ENCODE results near the gene TMEM242.
"Not testable (repeated sequence)": the region's sequence is repeated elsewhere in the genome, so short reads cannot be mapped to it uniquely, and the experiment has no call there.

TMEM242 gene

DNA sequence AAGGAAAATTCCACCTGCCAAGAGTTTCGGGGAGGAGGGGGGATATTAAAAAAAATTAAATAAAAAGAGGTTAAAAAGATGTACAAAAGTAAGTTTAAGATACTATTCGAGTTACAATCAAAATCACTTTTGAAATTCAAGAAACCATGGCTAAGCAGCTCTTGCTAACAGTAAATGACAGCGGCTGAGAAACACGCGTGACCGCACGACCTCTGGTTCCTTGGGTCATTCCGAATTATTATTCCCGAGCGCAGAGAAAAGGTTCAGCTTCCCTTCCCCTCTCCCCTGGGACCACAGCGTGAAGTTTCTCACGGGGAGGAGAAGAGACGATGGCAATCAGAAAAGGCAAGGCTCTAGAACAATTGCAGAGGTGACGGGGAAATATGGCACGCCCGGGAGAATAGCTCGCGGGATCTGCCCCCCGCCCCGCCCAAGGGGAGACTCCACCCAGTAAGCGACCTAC lies 496 bp downstream of the TMEM242 start:
- DNase-seq: peak; percentile 72

DNA sequence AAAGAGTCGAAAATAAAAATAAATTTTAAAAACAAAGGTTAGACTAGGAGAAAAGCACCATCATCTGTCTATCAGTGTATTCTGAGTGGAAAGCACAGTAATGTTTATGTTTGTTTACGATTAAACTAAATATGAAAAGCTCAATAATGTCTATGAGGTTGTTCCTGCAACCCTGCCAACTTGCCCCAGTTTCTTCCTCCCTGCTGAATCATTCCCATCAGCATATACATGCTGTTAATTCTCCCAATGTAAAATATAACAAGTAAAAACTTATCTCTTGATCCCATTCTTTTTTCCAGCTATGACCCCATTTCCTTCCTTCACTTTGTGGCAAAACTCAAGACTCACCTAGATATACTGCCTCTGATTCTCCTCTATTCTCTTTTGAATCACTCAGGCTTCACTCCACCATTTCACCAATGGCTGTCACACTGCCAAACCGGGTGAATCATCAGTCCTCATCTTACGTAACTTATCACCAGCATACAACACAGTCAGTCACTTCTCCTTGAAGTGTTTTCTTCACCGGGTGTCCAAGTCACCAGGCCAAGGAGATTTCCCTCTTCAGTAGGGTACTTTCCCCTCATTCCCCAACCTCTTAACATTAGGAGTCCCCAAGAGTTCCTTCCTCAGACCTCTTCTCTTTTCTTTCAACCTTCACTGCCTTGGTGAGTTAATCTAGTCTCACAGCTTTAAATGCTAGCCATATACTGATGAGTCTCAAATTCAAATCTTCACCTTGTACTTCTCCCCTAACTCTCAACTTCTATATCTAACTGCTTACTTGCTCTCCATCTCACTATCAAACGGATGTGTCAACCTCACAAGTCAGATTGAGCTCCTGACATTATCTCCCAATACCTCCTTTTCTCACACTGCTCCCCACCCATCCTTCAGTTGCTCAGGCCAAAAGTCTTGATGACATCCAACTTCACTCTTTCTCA lies 6.2 kb downstream of the TMEM242 start:
- peak; percentile 39 for DNase-seq

DNA sequence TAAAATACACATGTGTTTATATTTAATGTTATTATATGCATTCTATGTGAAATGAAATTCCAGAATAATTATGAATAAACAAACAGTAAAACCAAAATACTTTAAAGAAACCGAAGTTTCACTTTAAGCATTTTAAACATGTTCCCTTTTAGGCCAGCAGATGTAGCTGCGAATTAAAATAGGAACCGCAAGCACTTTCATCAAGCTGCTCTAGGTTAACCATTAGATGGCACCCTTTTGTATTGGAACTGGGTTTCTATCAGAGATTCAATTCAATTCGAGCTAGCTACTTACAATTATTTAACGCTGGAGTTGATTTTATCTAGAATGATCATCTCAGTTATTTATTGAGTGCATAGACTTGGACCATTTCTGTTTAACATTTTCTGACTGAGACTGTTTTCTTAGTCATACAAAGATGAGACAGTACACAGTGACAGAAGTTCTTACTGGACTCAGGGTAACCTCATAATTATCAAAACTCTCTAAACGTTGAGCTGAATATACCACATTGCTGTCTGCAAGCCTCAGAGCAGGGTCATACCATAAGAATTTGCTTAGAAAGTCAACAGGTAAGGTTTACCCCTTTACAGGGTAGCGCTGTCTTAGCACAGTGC lies 8.5 kb downstream of the TMEM242 start:
- DNase-seq: peak; percentile 32

DNA sequence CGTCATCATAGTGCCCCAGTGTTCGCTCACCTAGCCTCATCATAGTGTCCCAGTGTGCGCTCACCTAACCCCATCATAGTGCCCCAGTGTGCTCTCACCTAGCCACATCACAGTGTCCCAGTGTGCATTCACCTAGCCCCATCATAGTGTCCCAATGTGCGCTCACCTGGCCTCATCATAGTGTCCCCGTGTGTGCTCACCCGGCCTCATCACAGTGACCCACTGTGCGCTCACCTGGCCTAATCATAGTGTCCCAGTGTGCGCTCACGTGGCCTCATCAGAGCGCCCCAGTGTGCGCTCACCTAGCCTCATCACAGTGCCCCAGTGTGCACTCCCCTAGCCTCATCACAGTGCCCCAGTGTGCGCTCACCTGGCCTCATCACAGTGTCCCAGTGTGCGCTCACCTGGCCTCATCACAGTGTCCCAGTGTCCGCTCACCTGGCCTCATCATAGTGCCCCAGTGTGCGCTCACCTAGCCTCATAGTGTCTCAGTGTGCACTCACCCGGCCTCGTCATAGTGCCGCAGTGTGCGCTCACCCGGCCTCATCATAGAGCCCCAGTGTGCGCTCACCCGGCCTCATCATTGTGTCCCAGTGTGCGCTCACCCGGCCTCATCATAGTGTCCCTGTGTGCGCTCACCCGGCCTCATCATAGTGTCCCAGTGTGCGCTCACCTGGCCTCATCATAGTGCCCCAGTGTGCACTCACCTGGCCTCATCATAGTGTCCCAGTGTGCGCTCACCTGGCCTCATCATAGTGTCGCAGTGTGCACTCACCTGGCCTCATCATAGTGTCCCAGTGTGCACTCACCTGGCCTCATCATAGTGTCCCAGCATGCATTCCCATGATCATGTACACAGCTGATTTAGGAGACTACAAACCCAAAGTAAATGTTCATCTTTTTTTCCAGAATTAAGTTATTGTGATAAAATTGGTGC lies 9.5 kb downstream of the TMEM242 start:
- DNase-seq: no peak

DNA sequence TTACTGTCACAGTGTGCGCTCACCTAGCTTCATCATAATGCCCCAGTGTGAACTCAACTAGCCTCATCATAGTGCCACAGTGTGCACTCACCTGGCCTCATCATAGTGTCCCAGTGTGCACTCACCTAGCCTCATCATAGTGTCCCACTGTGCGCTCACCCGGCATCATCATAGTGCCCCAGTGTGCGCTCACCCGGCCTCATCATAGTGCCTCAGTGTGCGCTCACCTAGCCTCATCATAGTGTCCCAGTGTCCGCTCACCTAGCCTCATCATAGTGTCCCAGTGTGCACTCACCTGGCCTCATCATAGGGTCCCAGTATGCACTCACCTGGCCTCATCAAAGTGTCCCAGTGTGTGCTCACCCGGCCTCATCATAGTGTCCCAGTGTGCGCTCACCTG lies 10.6 kb downstream of the TMEM242 start:
- DNase-seq: no peak

DNA sequence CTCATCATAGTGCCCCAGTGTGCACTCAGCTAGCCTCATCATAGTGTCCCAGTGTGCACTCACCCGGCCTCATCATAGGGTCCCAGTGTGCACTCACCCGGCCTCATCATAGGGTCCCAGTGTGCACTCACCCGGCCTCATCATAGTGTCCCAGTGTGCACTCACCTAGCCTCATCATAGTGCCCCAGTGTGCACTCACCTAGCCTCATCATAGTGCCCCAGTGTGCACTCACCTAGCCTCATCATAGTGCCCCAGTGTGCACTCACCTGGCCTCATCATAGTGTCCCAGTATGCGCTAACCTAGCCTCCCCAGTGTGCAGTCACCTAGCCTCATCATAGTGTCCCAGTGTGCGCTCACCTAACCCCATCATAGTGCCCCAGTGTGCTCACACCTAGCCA lies 12.6 kb downstream of the TMEM242 start:
- not testable (repeated sequence) for DNase-seq

DNA sequence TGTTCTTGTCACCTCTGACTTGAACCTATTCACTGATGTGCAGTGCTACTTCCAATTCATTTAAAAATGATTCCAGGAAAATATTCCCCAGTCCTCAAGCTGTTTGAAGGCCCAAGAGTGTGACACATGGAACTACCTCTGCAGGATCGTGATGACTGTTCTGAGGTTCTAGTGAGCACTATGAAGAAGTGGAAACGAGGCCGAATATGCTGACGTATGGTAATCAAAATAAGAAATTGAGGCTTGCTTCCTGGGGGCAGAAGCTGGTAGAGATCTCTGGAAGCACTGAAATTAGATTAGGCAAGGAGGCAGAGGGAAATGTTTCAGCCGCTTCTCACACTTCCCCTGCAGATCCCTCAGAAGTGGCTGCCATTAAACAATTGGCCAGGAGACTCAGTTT lies 15.7 kb downstream of the TMEM242 start:
- DNase-seq: no peak

DNA sequence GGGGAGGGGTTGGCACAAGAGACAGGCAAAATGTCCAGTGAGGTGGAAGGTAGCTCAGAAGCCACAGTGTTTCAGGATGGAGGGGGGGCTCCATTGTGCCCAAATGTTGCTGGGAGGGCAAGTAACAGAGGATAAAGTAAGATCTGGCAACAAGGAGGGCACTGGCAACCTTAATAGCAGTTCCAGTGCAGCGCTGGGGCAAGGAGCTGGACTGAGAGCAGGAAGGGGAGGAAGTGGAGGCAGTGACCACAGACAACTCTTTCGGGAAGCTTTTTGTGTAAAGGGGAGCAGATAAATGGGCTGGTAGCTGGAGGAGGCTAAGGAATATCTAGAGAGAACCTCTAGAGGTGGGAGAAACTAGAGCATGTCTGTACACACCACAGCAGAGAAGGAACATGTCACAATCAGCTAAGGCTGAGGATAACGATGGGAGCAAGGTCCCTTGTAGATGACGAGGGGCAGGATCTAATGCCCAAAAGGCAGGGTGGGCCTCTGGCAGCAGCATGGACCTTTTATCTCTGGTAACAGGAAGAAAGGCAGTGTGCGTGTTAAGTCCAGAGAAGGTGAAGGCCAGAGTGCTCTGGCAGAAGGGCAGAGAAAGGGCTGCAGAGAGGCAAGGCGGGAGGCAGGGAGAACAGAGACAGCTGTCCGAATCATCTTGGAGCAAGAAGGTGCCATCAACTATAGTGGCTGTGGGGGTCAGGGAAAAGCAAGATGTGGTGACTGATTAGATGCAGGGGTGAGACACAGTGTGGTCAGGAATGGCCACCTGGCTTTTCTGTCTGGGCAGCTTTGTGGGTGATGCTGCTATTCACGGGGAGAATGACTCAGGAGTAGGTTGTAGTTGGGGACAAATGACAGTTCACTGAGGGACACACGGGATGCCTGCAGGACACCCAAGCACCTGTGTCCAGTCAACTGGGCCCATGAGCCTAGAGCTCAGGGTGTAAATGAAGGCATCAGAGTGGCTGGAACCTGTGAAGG lies 17.4 kb downstream of the TMEM242 start:
- DNase-seq: no peak

DNA sequence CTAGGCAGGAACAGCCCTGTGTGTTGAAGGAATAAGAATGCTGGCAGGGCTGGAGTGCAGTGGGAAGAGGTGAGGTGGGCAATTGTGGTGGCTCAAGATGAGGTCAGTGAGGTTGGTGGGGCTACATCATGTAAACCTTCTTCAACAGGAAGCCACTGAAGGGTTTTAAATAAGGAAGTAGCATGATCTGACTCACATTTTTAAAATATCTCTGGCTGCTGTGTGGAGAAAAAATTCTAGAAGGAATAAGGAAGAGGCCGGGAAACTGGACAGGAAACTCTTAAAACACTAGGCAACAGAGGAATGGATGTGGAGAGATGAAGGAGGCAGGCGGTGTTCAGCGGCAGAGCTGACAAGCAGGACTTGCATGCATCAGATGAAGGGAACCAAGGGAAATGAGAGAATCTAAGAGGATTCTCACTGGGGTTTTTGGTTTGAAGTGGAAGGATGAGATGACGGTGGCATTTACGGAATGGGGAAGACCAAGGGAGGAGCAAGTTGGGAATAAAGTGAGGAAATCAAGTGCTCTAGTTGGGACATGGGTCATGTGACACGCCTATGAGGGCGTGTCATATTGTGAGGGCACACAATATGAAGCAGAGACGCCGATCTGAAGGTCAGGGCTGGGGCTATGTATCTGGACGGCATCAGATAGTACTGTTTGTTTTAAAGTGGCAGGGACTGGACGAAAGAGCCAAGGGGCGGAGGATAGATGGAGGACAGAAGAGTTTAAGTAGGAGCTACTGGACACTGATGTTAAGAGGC lies 18.2 kb downstream of the TMEM242 start:
- no peak for DNase-seq

DNA sequence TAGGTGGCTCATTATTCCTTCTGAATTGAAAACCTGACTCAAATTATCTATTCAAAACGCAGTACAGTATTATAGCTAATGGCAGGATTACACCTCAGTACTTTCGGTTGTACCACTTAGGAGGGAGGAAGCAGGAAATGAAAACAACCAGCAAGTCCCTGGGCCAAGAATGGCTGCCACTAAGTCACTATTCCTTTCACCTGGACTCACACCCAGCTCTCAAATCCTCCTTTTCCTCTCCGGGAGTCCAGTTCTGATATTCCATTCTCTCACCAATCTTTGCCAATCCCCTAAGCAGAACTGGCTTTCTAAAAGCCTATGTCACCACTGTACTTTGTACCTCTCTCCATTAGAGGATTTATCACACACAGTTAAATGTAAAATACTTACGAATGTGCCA lies 20.6 kb downstream of the TMEM242 start:
- no peak for DNase-seq

DNA sequence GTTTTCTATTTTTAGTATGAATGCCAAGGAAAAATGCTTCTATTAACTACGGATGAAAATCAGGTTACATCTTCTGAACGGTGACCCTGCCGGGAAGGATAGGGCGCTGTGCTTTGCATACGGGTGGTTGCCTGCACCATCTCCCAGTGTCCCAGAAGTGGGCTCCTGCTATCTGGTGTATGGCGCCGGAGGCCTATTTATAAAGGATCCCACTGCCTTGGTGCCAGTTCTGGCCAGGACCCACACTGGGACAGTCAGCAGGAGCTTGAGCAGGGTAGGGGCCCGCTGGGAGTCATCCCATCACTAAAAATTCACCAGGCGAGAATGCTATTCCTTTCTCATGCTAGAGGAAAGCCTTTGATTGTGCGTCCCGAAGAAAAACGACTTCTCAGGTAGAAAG lies 22.9 kb downstream of the TMEM242 start:
- no peak for DNase-seq

DNA sequence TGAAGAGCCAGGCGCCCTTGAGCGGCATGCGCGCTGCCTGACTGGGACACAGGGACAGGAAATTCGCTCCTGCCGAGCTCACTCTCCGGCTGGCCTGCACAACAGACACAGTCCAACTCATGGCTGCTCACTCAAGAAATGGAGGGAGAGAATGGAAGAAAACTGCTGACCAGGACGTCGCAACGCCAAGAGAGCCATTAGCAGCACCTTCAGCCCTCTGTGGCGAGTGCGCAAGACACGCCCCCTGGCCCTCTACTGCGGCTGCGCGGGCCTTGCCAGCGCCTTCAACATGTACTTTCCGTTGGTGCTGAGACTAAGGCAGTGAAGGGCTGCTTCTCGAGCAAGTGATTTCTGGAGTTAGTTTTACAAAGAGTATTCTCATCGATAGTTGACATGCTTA lies 23.3 kb downstream of the TMEM242 start:
- DNase-seq: no peak

DNA sequence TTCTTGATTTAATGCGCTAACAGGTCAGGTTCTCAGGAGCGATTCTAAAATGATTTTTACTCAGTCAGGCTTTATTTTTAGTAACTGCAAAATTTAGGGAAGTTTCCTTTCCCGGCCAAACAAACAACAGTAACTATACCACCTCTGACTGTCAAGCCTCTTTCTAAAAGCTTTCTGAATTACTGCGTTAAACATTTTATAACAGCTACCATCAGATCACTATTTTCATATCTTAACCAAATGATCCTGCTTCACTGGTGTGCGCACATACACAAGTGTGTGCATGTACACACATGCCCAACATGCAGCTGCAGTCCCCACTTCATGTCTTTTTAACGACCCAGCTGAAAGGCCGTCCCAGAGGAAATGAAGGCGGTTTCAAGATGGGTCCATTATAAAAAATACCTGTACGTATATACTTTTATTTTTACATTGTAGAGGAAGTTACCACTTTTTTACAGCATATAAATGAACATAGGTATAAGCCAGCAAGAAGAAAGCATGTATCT lies 25.0 kb downstream of the TMEM242 start:
- no peak for DNase-seq

DNA sequence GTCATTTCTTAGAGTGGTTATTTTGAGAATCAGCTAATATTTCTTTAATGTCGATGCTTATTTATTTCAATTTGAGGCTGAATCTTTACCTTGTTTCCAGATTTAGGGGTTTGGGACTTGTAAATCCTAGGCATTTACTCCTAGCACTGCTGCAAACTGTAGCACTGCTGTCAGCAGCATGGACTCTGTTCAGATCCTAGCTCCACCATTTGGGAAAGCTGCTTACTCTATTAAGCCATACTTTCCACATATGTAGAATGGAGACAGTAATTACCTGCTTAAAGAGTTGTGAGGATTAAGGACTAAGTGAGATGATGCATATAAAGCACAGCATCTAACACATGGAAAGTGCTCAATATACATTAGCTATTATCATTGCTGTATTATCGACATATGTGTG lies 28.7 kb downstream of the TMEM242 start:
- DNase-seq: no peak

DNA sequence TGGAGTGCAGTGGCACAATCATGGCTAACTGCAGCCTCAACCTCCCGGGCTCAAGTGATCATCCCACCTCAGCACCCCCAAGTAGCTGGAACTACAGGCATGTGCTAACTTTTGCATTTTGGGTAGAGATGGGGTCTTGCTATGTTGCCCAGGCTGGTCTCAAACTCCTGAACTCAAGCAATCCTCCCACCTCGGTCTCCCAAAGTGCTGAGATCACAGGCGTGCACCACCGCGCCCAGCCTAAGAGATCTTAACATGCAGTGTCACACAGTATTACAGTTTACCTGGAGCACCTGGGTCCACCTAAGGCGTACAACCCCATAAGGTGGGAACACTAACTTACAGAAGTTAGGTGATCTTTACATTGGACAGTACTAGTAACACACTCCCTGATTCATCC lies 29.5 kb downstream of the TMEM242 start:
- no peak for DNase-seq

DNA sequence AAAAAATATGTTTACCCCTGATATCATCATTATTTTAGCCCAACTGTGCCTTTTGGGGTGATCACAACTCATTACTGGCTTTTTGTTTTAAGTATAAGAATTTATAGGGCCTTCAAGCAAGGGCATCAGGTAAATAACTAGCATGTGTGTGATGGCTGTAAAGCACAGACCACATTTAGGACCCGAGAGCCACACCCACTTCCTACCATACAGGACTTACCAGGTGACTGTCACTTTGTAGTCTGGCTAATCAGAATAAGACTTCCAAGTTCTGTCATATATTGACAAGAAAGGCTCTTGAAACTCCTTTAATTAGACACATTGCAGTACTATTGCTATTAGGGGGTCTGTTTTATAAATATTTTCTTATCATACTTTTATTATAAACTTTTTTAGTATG lies 31.1 kb downstream of the TMEM242 start:
- no peak for DNase-seq

DNA sequence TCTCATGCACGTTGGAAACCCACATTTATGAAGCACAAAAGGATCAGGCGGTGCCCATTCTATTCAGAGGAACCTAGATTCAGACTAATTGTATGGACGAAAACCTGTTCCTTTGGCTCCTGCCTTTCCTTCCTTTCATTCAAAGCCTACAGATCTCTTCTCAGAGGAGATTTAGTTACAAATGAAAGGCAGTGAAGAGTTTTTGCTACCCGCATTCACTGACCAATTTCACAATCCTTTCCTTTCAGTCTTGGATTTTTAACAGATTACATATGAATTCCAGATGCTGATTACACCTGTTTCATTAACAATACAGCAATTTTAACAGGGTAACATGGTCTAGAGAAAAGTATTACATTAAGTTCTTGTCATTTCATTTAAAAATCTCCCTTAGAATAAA lies 32.0 kb downstream of the TMEM242 start:
- no peak for DNase-seq

DNA sequence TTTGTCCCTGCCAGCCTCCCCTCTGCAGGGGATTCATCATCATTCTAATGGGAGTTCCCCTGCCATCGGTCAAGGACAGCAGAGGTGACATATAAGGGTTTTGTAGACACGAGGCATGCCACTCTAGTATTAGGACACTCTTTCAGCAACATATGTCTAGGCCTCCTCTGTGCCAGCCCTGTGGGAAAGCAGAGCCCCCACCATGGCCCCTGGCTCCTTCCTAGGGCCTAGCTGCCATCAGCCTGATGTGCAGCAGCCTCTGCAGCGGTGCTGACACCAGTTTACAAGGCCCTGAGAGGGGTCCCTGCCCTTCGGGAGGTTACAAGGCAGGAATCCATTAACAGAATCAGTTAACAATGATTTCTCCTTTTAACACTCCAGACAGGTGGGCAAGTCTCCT lies 32.5 kb downstream of the TMEM242 start:
- DNase-seq: no peak

DNA sequence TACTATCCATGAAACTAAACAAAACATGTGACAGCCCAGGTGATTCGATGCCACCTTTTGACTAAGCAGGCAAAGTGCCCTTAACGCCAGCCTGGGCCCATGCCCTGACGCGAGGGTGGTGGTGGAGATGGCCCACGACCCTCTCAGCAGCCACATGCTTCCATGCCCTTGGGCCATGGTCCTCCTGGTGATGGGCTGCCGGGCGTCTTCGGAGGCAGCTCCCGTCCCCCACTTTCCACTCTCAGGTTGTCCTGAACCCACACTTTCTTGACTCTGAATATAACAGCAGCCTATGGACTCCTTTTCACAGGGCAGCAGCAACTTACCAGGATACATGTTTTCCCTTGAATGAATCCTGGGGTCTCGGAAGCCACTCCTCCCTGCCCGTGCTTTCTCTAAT lies 33.6 kb downstream of the TMEM242 start:
- DNase-seq: no peak

DNA sequence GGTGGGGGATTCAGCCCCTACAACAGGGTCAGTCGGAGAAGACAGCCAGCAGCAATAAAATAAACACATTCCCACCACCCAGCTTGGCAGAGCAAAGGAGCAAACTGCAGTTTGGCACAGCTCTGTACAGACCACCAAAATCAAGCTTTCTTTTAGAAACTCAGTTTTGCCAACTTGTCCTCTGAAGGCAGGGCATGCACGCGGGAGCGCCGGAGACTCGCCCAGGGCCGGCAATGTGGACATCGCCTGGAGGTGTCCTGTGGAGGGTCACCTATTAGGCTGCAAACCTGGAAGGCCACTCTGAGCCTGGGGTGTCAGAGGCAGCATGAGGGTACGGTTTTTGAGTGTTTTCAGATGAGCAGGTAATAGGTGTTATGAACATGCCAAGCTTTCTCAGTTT lies 34.7 kb downstream of the TMEM242 start:
- DNase-seq: no peak

DNA sequence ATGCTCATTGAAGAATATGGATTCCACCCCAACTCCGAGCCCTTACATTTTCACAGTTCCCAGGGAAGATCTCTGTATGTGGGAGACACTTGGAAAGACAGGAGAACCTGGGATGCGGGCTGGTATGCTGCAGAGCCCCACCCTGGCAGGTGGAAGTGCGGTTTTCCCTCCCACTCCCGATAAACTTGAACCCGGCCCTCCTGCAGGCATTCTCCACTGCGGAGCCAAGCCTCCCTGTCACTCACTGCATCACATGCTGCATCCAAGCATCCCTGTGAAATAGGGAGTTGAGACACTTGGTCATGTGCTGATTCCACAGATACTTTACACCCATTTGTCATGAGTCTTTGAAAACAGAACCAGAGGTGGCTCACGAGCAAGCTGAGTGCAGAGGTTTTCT lies 35.4 kb downstream of the TMEM242 start:
- no peak for DNase-seq
